Suppressor macrophage (primary cell): Measurements from ENCODE around the gene RAP2A.

Experiments used
- DNase-seq, 4 experiments: peaks; one replicate each; pipeline ENCODE4 v3.0.0-alpha.2; 2020 to 2022

RAP2A gene

DNA sequence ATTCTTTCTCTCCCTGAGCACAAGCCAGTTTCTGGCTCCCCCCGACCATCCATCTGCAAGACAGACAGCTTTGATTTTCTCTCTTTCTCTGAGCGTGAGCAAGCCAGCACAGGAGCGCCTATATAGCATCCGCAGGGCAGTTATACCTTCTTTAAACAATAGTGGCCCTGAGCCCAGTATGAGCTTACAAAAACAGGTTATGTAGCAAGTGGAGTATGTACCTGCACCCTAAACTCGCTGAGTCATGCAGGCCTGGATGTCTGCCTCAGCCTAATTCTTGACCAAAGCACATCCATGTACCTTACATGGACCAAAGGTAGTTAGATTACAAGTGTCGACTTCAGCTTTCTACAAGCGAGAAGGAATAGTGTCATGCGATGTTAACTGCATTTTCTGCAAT, 61.7 kb downstream of the RAP2A start:
- no peak for DNase-seq

DNA sequence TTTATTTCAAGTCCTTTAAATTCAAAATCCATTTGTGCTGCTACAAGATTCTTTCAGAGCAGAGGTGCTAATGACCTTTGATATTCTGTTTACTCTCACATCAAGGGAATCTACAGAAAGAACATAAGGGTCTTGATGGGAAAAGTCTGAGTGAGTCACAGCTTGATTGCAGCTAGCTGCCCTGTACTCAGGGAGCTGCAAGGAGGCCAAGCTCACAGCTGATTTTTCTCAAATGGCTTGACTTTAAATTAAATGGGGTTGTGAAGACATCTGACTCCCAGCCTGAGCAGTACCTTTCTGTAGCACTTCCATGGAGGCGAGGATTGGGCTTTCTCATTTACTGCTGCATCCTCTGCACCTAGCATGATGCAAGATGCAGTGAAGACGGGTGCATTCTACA, 62.5 kb downstream of the RAP2A start:
- DNase-seq = no peak

- peak; percentile 29 to 58 (median 46) for DNase-seq
Observed at GRCh38 chr13:97497400-97497799, 63.4 kb downstream of the RAP2A start.

DNA sequence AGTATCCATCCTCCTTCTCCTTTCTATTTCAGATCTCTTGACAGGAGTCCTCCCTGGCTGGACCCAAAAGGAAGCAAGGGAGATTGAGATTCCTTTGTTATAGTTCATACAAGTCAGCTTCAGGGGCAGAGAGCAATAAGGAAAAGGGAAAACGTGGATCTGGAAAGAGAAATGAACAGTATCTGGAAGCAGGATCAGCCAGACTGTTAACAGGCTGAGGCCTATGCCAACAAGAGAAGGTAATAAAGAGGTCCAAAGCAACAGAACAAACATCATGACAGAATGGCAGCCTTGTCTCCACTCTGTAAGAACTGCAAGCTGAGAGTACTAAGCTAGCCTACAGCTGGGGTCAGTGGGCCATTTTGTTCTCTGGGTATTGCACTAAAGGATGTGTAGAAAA, 64.5 kb downstream of the RAP2A start:
- DNase-seq = no peak

DNA sequence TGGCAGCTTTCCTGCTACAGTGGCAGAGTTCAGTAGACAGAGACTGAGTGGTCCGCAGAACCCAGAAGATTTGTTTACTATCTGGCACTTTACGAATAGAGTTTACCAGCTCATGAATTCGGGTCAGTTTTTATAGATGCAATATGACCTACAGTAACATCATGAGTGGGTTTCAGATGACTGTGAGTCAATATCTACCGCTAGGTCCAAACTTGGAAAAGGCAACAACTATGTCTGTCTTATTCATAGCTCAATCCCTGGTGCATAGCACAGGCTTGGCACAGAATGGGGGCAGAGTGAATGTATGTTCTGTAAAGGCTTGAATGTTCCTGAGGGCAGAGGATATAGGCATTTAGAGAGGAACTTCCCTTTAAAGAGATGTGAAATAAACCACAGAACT, 65.2 kb downstream of the RAP2A start:
- peak; percentile 12 to 54 (median 18) for DNase-seq

GRCh38 chr13:97502181-97502580, 68.2 kb downstream of the RAP2A start:
- no peak for DNase-seq

DNA sequence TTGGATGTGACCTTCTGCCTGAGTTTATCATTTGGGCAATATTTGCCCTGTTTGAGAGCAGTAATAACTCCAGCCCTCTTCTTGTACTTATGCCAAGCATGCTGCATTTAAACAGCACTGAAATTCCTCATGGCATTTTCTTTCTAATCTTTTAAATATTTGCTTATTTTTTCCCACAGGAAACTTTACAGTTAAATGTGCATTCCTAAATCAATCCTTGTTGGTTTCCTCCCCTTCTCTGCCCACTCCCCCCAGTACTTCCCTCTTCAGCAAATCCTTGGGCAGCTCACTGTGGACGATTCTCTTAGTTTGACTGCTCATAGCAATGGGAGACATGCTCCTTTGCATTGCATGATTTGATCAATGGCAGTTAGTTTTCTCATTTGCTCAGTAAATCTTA, 68.7 kb downstream of the RAP2A start:
- peak in 1 of 4 experiments; percentile 7 for DNase-seq

DNA sequence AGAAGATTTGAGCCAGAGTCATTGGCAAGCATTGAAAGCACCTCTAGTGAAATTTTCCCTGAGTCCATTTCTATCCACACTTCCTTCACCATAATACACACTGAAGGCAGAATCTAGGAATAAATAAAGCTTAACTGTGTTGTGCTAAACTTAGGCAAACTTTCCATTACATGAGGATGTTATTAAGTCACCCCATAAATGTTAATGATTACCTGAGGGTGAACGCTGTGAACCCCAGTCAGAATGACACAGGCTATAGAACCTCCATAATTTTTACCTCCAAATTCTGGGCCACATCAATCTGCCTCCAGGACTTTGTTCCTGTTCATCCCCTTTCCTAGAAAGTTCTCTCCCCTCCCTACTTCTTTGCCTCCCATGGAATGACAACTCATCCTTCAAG, 71.0 kb downstream of the RAP2A start:
- no peak for DNase-seq

GRCh38 chr13:97506511-97506910, 72.5 kb downstream of the RAP2A start:
- peak in 3 of 4 experiments; percentile 1 to 15 (median 4) for DNase-seq

DNA sequence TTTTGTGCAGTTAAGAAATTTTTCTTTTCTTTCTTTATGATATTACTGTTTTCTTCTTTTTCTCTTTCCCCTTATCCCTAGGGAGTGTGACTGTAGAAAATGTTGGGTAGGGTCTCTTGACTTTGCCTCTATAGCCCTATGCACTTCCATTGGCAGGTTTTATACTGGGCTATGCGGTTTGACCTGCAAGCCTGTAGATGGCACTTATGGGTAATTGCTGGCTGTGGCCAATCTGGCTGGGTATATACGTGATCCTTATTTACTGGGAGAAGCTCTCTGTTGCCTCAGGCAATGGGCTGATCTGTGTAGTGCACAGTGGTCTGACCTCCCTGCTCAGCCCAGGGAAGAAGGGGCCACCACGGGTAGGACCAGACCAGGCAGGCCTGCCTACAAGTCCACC, 78.8 kb downstream of the RAP2A start:
- DNase-seq = no peak

DNA sequence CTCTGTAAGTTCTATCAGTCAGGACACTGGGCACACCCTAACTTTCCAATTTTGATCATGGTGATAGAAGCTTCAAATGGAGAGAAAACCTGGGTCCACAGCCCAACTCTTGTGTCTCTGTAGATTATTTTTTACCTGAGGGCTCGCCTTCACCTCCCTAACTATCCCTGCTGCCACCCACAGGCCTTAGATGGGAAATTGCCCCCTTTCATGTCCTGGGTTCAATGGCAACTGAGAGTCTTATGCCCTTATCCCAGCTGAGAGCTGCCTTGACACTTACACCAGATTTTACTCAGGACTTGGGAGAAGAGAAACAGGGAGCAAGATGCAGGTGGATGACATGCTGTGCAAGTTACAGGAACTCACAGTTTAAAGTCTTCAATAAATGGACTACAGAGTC, 81.7 kb downstream of the RAP2A start:
- no peak for DNase-seq

GRCh38 chr13:97517967-97518366, 84.0 kb downstream of the RAP2A start:
- DNase-seq = no peak
